Activated naive CD4-positive, alpha-beta T cell treated with anti-CD3 and anti-CD28 coated beads, Interleukin-2, amount 50 U/mL, for 72 hours (primary cell): ENCODE measurements around the gene ZFPM1. TPM values are rescaled to one million over a fixed set of nuclear protein-coding genes. Genes with fewer than 3 reads are reported as not detected.

Experiments
- ATAC-seq, 2 donors: fragments of 150-1000 bp; cut with Tn5 transposase; 2 replicates each; pipeline ENCODE4 v1.10.0; 2021; ENCODE audit warnings: mild to moderate bottlenecking in 2 of 2, moderate library complexity in 2 of 2
- DNase-seq, 2 donors: peaks; one replicate each; pipeline ENCODE4 v3.0.0; 2021 to 2022; ENCODE audit warnings: low spot score in 2 of 2
- H3K27ac Mint-ChIP-seq, 2 donors: one replicate each; pipeline ENCODE4 v1.8.0; 2022; ENCODE audit warnings: mild to moderate bottlenecking in 2 of 2, mixed read lengths in 2 of 2
- H3K36me3 Mint-ChIP-seq, 2 donors: one replicate each; pipeline ENCODE4 v1.8.0; 2022; ENCODE audit warnings: mixed read lengths in 2 of 2
- H3K9me3 Mint-ChIP-seq, 2 donors: one replicate each; pipeline ENCODE4 v1.8.0; 2022; ENCODE audit warnings: mixed read lengths in 2 of 2
- total RNA-seq, 2 donors: library from RNA; stranded (reverse); gene quantifications; one replicate each; pipeline ENCODE4 v1.2.3, GENCODE V29; 2022

Gene ZFPM1
- total RNA-seq, 2 donors from 2014 or later, result 15.5 to 25.1 TPM

DNA sequence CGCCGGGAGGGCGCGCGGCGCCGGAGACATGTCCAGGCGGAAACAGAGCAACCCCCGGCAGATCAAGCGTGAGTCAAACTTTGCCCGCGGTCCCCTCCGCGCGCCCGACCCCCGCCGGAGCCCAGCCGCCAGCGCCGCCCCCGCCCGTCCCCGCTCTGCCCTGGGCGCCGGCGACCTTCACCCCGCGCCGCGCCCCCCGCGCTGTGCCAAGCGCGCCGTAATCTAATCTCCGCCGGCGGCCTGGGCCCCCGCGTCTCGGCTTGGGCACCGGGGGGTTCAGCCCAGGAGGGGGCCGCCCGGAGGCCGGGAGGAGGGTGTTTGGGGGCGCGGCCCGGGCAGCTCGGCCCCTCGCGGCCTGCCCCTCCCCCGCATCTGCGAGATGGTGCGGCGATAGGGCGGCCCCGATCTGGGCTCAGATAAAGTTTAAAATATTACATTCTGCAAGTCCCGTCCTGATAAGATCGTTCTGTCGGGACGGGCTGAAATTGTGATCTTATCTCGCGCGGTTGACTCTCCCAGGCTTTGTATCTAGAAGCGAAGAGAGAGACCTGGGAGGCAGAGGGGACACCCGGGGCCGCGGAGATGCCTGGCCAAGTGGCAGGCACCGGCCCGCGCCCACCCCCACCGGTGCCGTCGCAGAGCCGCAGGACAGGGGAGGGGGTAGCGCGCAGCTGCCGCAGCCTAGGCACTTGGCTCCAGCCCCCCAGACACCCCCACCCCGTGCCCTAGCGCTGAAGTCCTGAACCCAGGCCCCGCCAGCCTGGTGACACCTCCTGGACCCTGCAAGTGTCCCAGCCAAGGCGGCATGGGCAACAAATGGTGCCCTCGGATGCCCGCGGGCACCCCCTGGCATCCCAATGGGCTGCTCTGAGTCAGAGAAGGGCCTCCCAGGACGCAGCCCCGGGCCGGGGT, 787 bp downstream of the ZFPM1 start:
- Mint-ChIP-seq H3K27ac (peak overlapping the region; percentile 93 to 95), H3K36me3 (peaks cover 0 to 8% of the 10 kb centered on the region in 2 donors), H3K9me3 (no peaks in the 10 kb centered on the region)
- no peak for ATAC-seq
- DNase-seq, result peak; percentile 34 to 68

DNA sequence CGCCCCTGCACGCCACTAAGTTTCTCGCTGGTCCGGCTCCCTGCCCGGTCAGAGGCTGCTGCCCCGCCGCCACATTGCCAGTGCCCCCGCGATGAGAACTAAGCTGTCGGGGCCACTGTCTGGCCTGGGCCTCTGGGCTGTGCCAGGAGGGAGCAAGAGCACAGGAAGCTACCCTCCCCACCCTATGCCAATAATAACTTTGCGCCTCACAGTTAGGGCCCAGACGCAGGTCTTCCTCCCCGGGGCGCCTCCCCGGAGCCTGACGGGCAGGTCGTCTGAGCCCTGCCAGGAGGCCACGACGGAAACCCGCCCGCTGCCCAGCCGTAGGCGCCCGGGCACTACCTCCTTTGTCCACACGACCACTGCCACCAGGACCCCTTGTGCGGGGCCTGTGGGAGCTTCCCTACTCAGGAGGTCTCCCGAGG, 1.5 kb downstream of the ZFPM1 start:
- peaks cover 0 to 8% of the 10 kb centered on the region in 2 donors for H3K36me3 Mint-ChIP-seq
- H3K9me3 Mint-ChIP-seq, result no peaks in the 10 kb centered on the region
- ATAC-seq, result peak; percentile 3 to 6
- peak; percentile 65 to 72 for DNase-seq
- peak overlapping the region; percentile 93 to 95 for H3K27ac Mint-ChIP-seq

DNA sequence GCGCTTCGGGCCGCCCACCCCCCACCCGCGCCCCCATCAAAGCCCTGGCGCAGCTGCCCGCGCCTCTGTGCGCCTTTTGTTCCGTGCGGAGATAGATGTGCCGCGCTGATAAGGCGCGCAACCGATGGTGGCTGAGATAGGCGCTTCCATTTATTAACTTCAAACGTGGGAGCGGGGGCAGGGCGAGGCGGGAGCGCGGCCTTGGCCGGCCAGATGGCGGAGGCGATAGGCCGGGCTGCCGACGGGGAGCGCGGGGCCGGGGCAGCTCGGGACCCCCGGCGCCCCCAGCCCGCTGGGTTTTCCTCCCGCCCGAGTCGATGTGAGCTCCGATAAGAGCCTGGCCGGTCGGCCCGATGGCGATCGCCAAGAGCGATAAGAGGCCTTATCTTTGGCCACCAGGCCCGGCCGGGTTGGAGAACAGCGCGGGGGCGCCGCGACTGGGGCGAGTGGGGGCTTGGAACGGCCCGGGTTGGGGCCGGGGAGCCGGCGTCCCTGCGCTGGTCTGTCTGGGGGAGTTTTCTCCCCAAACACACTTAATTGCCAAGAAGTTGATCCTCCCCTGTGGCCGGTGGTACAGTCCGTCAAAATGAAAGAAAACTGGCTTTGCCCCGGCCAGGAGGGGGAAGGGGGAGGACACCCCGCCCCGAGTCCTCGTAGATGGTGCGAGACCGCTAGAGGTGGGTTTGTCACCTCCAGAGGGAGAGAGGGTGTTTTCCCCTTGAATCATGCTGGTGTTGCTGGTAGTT, 2.7 kb downstream of the ZFPM1 start:
- Mint-ChIP-seq H3K27ac (peak overlapping the region; percentile 93 to 98), H3K36me3 (peaks cover 0 to 8% of the 10 kb centered on the region in 2 donors), H3K9me3 (no peaks in the 10 kb centered on the region)
- ATAC-seq (peak; percentile 49 to 70), DNase-seq (peak; percentile 72 to 93)

DNA sequence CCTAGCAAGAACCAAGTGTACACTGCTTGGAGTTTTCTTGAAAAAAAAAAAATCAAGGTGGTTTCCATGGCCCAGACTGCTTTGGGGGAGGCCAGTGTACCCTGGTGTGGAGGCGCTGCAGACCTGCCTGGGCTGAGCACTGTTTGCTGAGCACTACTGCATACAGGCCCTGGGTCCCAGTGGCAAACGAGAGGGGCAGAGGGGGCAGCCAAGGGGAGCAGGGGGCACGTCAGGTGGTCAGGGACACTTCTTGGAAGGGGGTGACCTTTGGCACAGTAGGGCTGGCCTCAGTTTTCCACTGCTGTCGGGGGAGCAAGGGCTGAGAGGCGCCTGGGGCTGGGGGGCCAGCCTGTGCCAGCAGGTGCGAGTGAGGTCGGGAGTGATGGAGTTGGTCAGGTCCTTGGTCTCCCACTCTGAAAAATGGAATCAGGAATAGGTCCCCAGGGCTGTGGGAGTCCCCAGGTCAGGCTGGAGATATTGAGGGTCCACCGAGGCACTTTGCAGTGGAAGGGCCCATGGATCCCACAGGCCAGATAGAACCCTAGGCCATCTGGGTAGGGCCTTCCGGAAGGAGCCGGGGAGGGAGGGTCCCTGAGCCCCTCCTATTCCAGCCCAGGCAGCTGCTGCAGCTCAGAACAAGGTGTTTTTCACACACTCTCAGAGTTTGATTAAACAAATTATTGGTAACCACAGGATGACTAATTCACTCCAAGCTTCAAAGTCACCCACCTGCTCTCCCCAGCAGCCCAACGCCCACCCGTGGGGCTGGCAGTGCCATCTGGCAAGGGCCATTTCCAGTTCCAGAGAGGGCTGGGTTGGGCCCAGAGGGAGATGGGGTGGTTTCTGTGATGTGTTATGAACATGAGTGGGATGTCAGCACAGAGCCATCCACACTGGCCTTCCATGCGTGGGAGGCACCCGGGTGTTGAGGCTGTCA, 3.5 kb downstream of the ZFPM1 start:
- Mint-ChIP-seq H3K9me3 (no peaks in the 10 kb centered on the region), H3K36me3 (peaks cover 0 to 8% of the 10 kb centered on the region in 2 donors), H3K27ac (peak overlapping the region; percentile 93 to 98)
- DNase-seq, result peak; percentile 68 to 79
- ATAC-seq, result peak; percentile 10 to 13

DNA sequence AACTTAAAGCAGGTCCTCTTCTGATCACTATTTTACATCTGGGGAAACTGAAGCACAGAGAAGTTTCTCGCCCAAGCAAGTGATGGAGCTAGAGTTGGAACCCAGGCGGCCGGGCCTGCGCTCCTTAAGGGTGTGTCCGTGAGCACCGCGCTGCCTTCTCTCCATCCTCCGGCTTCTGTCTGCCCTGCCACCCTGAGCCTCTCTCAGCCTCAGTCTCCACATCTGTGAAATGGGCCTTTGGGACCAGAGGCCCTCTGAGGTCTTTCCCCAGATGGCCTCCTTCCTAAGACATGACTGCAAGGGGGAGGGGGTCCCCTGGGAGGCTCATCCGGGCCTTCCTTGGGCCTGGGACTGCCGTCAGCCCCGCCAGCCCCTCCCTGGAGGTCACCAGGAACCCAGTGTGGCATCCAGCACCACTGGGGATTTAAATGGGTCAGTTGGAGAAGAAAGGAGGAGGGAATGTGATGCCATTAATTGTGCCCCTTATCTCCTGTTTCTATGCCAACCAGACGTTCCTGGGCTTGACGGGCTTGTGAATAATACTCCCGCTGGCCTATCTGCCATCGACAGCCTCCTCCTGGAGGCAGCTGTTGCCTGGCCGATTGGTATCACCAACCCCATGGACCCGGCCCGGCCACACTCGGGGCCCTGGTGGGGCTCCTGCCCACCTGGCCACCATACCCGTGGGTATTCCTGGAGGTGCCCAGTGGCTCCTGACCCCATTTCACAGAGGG, 5.1 kb downstream of the ZFPM1 start:
- H3K27ac Mint-ChIP-seq, result peak overlapping the region in 1 of 2 donors; percentile 30
- H3K36me3 Mint-ChIP-seq, result peaks cover 0 to 8% of the 10 kb centered on the region in 2 donors
- no peak for ATAC-seq
- DNase-seq, result no peak
- H3K9me3 Mint-ChIP-seq, result no peaks in the 10 kb centered on the region

DNA sequence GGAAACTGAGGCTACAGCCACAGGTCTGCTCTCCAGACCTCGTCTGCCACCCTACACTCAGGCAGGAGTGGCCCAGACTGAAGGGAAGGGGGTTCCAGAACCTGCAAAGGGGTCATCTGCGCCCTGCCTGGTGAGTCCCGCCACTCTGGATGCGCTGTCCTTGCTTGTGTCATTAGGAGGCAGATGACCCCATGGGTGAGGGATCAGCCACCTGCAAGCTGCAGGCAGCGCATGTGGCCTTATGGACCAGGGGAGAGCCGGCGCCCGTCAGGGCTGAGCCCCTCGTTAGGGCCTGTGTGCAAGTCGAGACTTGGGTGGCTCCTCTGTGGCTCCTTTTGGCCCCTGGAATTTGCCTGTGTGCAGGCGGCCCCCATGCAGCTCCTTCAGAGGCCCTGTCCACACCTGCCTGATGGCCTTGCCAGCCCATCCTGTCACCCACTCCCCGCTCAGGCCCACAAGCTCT, 5.7 kb downstream of the ZFPM1 start:
- H3K36me3 Mint-ChIP-seq, result peaks cover 0 to 8% of the 10 kb centered on the region in 2 donors
- no peaks in the 10 kb centered on the region for H3K9me3 Mint-ChIP-seq
- ATAC-seq (no peak), DNase-seq (no peak)
- peak overlapping the region in 1 of 2 donors; percentile 40 for H3K27ac Mint-ChIP-seq

DNA sequence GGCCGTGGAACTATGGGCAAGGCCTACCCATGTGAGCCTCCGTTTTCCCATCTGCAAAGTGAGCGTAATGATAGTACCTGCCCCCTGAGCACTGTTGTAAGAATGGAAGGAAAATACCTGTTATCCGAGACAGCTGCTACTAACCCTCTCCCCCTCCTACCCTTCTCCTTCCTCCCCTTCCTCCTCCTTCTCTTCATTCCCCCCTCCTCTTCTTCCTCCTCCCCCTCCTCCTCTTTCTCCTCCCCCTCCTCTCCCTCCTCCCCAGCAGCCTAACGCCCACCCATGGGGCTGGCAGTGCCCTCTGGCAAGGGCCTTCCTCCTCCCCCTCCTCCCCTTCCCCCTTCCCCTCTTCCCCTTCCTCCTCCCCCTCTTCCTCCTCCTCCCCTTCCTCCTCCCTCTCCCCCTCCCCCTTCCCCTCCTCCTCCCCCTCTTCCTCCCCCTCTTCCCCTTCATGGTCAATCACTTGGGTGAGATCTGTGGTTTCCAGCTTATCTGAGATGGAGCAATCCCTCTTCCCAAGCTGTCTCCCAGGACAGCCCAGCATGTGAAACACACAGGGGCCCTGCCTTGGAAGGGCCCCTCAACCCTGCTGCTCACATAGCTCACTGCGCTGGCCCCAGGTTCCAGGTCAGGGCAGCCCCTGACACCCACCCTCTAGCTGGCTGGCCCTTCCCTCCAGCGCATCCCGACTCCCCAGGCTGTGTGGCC, 6.4 kb downstream of the ZFPM1 start:
- DNase-seq (no peak), ATAC-seq (no peak)
- Mint-ChIP-seq H3K36me3 (peaks cover 0 to 5% of the 10 kb centered on the region in 2 donors), H3K27ac (peak overlapping the region in 1 of 2 donors; percentile 40), H3K9me3 (no peaks in the 10 kb centered on the region)

DNA sequence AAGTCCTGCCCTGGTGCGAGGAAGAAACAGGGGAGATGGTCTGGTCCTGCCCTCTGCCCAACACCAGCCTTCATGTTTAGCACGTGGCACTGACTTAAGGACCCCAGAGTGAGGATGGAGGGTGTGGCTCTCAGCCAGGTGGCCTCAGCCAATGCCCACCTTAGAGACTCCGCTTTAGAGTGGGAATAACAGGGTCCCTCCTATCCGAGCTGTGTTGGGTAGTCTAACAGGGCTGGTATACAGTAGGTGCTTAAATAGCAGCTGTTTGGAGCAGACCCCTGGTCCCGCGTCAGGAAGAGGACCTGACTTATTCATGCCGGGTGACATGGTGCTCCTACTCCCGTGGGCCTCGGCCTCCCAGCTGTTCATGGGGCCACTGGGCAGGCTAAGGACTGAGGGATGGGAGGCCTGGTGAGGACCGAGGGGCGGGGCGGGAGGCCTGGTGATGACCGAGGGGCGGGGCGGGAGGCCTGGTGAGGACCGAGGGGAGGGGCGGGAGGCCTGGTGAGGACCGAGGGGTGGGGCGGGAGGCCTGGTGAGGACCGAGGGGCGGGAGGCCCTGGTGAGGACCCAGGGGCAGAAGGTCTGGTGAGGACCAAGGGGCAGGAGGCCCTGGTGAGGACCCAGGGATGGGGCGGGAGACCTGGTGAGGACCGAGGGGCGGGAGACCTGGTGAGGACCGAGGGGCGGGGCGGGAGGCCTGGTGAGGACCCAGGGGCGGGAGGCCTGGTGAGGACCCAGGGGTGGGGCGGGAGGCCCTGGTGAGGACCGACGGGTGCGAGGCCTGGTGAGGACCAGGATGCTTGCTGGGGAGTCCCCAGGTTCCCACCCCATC, 7.6 kb downstream of the ZFPM1 start:
- Mint-ChIP-seq H3K27ac (no peak overlapping the region), H3K36me3 (no peaks in the 10 kb centered on the region), H3K9me3 (no peaks in the 10 kb centered on the region)
- no peak for ATAC-seq
- DNase-seq, result no peak

DNA sequence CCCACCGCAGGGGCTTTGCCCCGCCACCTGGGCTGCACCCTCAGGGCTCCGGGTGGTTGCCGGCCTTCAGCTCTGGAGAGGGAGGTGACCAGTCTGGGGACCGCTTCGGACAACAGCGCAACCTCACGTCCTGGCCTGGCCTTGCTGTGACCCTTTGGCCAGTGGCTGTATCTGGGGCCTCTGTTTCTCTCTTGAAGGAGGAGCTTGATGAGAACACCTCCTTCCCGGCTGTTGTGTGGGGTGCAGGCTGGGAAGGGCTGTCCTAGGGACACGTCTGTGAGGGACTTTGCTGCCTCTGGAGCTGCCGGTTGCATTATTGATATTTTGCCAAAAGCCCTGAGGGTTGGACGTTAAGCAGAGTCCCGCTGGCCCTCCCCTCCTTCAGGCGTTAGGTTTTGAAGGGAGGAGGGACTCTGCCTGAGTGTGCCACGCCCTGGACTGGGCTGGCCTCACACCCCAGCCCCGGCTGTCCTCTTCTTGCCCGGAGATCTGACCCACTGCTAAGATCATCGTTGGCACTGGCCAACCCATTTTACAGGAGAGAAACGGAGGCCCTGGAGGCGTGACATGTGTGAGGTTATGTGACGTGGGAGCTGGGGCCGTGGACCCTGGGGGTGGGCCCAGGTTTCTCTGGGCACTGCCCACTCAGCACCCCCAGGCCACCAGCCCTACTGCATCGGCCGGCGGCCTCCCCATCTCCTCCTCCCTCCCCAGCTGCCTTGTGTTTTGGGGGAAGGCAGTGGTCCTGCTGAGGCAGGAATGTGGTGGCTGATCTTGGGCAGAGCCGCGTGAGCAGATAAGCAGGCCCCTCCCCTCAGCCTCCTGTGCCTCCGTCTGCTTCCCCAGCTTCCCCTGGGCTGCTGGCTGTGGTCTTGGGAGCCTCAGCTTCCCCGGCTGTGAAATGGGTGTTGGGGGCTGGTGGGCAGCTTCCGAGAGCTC, 8.5 kb downstream of the ZFPM1 start:
- H3K27ac Mint-ChIP-seq, result no peak overlapping the region
- ATAC-seq, result no peak

DNA sequence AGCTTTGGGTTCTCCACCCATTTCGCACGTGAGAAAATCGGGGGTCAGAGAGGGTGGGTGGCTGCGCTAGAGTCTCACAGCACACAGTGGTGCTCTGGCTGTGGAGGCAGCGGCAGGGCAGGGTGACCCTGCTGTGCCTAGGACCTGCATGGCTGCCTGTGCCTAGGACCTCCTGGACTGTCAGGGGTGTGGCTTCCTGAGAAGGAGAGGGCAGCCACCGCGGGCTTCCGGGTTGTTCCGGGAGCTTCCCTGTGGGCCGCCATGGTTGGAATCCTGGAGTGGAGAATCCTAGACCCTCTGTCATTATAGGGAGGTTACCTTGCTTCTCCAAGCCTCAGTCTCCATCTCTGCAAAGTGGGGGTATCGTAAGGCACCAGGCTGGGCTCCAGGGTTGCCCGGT, 9.3 kb downstream of the ZFPM1 start:
- Mint-ChIP-seq H3K36me3 (no peaks in the 10 kb centered on the region), H3K27ac (no peak overlapping the region), H3K9me3 (no peaks in the 10 kb centered on the region)
- ATAC-seq (no peak), DNase-seq (no peak)

More for the DNA sequence above, 8.5 kb downstream of the ZFPM1 start:
- Mint-ChIP-seq H3K9me3 (no peaks in the 10 kb centered on the region), H3K36me3 (no peaks in the 10 kb centered on the region)
- DNase-seq, result no peak

DNA sequence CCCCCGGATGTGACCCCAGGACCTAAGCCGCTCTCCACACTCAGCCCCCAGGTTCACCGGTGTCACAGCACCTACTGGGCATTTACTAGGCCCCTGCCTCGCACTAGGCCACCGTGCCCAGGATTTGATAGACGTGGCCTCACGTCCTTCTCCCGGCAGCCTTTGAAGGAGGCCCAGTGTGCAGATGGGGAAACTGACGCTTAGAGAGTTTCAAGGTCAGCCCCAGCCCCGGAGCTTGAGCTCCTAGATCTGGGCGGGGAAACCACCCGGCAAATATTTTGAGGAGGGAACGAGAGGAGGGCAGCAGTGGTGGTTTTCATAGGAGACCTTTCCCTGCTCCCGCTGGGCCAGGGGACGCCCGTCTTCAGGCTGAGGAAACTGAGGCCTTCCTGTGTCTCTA, 10.3 kb downstream of the ZFPM1 start:
- H3K27ac Mint-ChIP-seq, result no peak overlapping the region
- no peak for DNase-seq
- ATAC-seq, result no peak
- no peaks in the 10 kb centered on the region for H3K36me3 Mint-ChIP-seq
- H3K9me3 Mint-ChIP-seq, result no peaks in the 10 kb centered on the region

DNA sequence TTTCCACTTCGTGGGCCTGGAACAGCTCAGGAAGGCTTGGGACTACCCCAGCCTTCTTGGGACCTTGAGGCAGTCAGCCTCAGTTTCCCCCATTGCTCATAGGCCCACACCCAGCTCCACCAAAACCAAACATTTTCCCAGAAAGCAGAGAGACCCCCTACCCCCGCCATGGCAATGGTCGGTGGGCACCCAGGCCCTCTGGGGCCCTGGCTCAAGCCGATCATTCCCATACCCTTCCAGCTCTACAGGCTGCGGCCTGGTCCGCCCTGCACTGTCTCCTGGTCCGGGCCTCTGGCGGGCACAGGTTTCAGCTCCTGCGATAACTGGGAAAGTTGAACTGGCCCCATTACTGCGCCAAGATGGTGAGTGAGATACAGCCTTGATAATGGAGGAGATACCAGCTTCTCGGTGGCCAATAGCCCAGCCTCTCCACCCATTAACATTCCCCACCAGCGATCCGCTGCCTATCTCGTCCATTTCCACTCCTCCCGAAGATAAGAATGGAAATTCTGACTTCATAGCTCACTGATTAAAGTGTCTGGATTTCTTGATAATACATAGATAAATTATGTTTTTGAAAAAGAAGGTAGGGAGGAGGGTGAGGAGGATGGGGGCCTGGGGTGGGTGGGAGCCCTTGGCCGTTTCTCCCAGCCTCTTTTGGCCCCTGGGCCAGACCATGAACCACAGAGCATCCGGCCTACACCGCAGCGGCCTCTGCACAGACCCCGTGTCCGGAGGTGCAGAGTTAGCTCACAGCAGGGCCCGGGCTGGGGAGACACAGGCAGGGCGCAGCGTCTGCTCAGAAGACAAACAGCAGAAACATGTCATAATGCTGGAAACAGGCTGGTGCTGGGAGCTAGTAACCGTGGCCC, 11.6 kb downstream of the ZFPM1 start:
- H3K36me3 Mint-ChIP-seq, result no peaks in the 10 kb centered on the region
- peak in 1 of 2 donors; percentile 25 for ATAC-seq
- DNase-seq, result no peak
- no peaks in the 10 kb centered on the region for H3K9me3 Mint-ChIP-seq
- H3K27ac Mint-ChIP-seq, result no peak overlapping the region
